ENCODE measurements around the gene TIMM10B. TPM values are rescaled to one million over a fixed set of nuclear protein-coding genes. Genes with fewer than 3 reads are reported as not detected.

The TIMM10B gene
- total and polyA plus RNA-seq, 2 donors from 2014 or later, result 34.6 to 44.7 TPM

DNA sequence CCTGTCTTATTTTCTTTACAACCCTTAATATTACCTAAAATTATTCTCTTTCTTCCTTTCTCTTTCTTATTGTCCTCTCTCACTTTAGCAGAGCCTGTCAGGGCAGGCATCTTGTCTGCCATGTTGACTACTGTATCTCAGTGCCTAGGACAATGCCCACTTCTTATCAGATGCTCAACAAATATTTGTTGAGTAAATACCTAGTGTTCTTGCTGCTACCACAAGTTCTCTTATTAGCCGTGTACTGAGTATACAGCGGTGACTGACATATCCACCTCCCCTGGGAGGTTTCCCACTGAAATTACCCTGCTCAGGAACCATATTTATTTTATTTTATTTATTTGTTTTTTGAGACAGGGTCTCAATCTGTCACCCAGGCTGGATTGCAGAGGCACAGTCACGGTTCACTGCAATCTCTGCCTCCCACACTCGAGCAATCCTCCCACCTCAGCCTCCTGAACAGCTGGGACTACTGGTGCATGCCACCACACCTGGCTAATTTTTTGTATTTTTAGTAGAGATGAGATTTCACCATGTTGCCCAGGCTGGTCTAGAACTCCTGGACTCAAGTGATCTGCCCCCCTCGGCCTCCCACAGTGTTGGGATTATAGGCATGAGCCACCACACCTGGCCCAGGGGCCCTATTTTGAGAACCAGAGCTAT lies 47.2 kb upstream of the TIMM10B start:
- Histone ChIP-seq H3K9ac (ENCODE audit: low read length in 3 of 3) (no peak overlapping the region), H3K27me3 (ENCODE audit: control insufficient read depth, insufficient read depth, low read length) (no peaks in the 10 kb centered on the region), H3K4me1 (ENCODE audit: control insufficient read depth in 2 of 3, insufficient read depth in 2 of 3, low read depth in 1 of 3, low read length in 3 of 3) (no peaks in the 10 kb centered on the region), H3K9me3 (ENCODE audit: control insufficient read depth in 2 of 3, insufficient read depth in 1 of 3, low read length in 3 of 3) (no peaks in the 10 kb centered on the region), H3K36me3 (ENCODE audit: control insufficient read depth in 2 of 3, insufficient read depth in 3 of 3, low read length in 3 of 3) (no peaks in the 10 kb centered on the region), H3K27ac (ENCODE audit: low read depth in 2 of 2, low read length in 2 of 2) (no peak overlapping the region), H3K4me3 (ENCODE audit: low read length in 3 of 3) (no peak overlapping the region)
- DNase-seq (no peak), FAIRE-seq (no peak)
- intact Hi-C loops (cut with DNase I), result no loop called here
- TF ChIP-seq, protein P1, sequence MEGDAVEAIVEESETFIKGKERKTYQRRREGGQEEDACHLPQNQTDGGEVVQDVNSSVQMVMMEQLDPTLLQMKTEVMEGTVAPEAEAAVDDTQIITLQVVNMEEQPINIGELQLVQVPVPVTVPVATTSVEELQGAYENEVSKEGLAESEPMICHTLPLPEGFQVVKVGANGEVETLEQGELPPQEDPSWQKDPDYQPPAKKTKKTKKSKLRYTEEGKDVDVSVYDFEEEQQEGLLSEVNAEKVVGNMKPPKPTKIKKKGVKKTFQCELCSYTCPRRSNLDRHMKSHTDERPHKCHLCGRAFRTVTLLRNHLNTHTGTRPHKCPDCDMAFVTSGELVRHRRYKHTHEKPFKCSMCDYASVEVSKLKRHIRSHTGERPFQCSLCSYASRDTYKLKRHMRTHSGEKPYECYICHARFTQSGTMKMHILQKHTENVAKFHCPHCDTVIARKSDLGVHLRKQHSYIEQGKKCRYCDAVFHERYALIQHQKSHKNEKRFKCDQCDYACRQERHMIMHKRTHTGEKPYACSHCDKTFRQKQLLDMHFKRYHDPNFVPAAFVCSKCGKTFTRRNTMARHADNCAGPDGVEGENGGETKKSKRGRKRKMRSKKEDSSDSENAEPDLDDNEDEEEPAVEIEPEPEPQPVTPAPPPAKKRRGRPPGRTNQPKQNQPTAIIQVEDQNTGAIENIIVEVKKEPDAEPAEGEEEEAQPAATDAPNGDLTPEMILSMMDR (IDR thresholded peaks at IDR 0.05; ENCODE audit: borderline replicate concordance, extremely low read depth, insufficient read depth), result no peak

DNA sequence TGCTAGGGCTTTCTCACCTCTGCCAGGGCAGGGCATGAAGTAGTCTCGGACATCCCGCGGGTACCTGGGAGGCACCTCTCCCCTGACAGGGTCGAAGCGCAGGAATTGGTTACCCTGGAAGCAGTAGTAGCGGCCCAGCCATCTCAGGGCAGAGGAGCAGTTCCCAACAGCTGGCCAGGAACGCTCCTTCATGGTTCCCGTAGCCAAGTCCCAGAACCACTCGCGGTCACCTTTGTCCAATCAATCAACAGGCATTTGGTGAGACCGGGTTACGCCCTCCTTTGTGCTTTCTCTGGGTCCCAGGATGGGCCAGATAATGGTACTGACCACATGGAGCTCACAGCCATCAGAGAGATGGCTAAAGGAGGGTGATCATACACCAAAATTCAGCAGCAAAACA lies 43.9 kb upstream of the TIMM10B start:
- no peak for DNase-seq
- H3K4me1 ChIP-seq (ENCODE audit: control insufficient read depth in 2 of 3, insufficient read depth in 2 of 3, low read depth in 1 of 3, low read length in 3 of 3), result no peaks in the 10 kb centered on the region
- no peak overlapping the region for H3K9ac ChIP-seq (ENCODE audit: low read length in 3 of 3)
- intact Hi-C loops (cut with DNase I), result no loop called here
- no peak overlapping the region for H3K4me3 ChIP-seq (ENCODE audit: low read length in 3 of 3)
- TF ChIP-seq, protein P1 (IDR thresholded peaks at IDR 0.05; ENCODE audit: borderline replicate concordance, extremely low read depth, insufficient read depth), result no peak
- H3K36me3 ChIP-seq (ENCODE audit: control insufficient read depth in 2 of 3, insufficient read depth in 3 of 3, low read length in 3 of 3), result no peaks in the 10 kb centered on the region
- no peak overlapping the region for H3K27ac ChIP-seq (ENCODE audit: low read depth in 2 of 2, low read length in 2 of 2)
- no peaks in the 10 kb centered on the region for H3K9me3 ChIP-seq (ENCODE audit: control insufficient read depth in 2 of 3, insufficient read depth in 1 of 3, low read length in 3 of 3)
- no peaks in the 10 kb centered on the region for H3K27me3 ChIP-seq (ENCODE audit: control insufficient read depth, insufficient read depth, low read length)
- FAIRE-seq, result no peak

- TF ChIP-seq, protein P1 (IDR thresholded peaks at IDR 0.05; ENCODE audit: borderline replicate concordance, extremely low read depth, insufficient read depth), result no peak
- no peak for FAIRE-seq
- Histone ChIP-seq H3K4me3 (ENCODE audit: low read length in 3 of 3) (no peak overlapping the region), H3K4me1 (ENCODE audit: control insufficient read depth in 2 of 3, insufficient read depth in 2 of 3, low read depth in 1 of 3, low read length in 3 of 3) (peaks cover 0 to 1% (median 0%) of the 10 kb centered on the region in 3 donors), H3K27ac (ENCODE audit: low read depth in 2 of 2, low read length in 2 of 2) (no peak overlapping the region), H3K36me3 (ENCODE audit: control insufficient read depth in 2 of 3, insufficient read depth in 3 of 3, low read length in 3 of 3) (no peaks in the 10 kb centered on the region), H3K9ac (ENCODE audit: low read length in 3 of 3) (no peak overlapping the region), H3K27me3 (ENCODE audit: control insufficient read depth, insufficient read depth, low read length) (no peaks in the 10 kb centered on the region), H3K9me3 (ENCODE audit: control insufficient read depth in 2 of 3, insufficient read depth in 1 of 3, low read length in 3 of 3) (no peaks in the 10 kb centered on the region)
- intact Hi-C loops (cut with DNase I), result no loop called here
- DNase-seq, result no peak
Observed at GRCh38 chr11:6437993-6438392, 43.3 kb upstream of the TIMM10B start.

All from kidney (tissue), 14 donors.